HUES64 (cell line): ENCODE measurements around the gene ZNF528. TPM values are rescaled to one million over a fixed set of nuclear protein-coding genes. Genes with fewer than 3 reads are reported as not detected.

Experiments used
- H3K27ac ChIP-seq: 2 replicates; pipeline ENCODE4 v1.7.0; 2013; ENCODE audit warnings: low read depth, low read length, inconsistent platforms
- H3K27me3 ChIP-seq: 2 replicates; pipeline ENCODE4 v1.6.1; 2013; ENCODE audit warnings: mild to moderate bottlenecking, low read length; ENCODE audit not compliant: insufficient read depth
- H3K36me3 ChIP-seq: 2 replicates; pipeline ENCODE4 v1.6.1; 2013; ENCODE audit warnings: mild to moderate bottlenecking, low read length; ENCODE audit not compliant: insufficient read depth
- H3K4me1 ChIP-seq: 2 replicates; pipeline ENCODE4 v1.6.1; 2013; ENCODE audit warnings: mild to moderate bottlenecking, low read length, moderate library complexity; ENCODE audit not compliant: insufficient read depth
- H3K4me3 ChIP-seq: 2 replicates; pipeline ENCODE4 v1.5.1; 2013; ENCODE audit warnings: mild to moderate bottlenecking, low read length, moderate library complexity
- H3K9ac ChIP-seq: 2 replicates; pipeline ENCODE4 v1.6.1; 2013; ENCODE audit warnings: mild to moderate bottlenecking, low read depth, low read length
- H3K9me3 ChIP-seq: 2 replicates; pipeline ENCODE4 v1.6.1; 2013; ENCODE audit warnings: low read depth, low read length; ENCODE audit not compliant: insufficient read depth
- WGBS: fragments of 150-250, 120-280 bp; methylation state at CpG from one replicate; pipeline ENCODE4 v1.1.7; 2013; ENCODE audit warnings: missing lambda C conversion rate; 5-methylcytosine and 5-hydroxymethylcytosine counted together
- polyA plus RNA-seq, 2 experiments: library from polyadenylated mRNA; stranded (reverse); fragments of 50-300 nt; gene quantifications; one replicate each; pipeline ENCODE4 v1.2.3, GENCODE V29; 2013

The ZNF528 gene
- polyA plus RNA-seq (2013, experiment 1 of 2), result 1.1 TPM
- polyA plus RNA-seq (2013, experiment 2 of 2), result 1.1 TPM

- Histone ChIP-seq H3K4me1 (no peaks in the 10 kb centered on the region), H3K27me3 (no peaks in the 10 kb centered on the region), H3K27ac (no peak within 1 kb of the TSS), H3K9me3 (peaks cover 13% of the 10 kb centered on the region; the same call in 1 of the 2 replicates), H3K9ac (peak within 1 kb of the TSS; percentile 83), H3K36me3 (peaks cover 16% of the 10 kb centered on the region), H3K4me3 (peak within 1 kb of the TSS; percentile 70)
- WGBS, result 90% methylated on average over 36 of the region's 36 CpGs
Observed at GRCh38 chr19:52397310-52398080, at the start of gene ZNF528. ZNF528 (plus strand) TSS chr19:52397849; CDS start chr19:52402014, 4,165 bp downstream.

GRCh38 chr19:52351512-52351911, 46.1 kb upstream of the ZNF528 start:
- Histone ChIP-seq H3K4me3 (no peak overlapping the region), H3K27ac (peak overlapping the region; percentile 40; the same call in 1 of the 2 replicates), H3K9ac (peak overlapping the region; percentile 3; the same call in 1 of the 2 replicates), H3K36me3 (peaks cover 55% of the 10 kb centered on the region), H3K4me1 (no peaks in the 10 kb centered on the region), H3K9me3 (no peaks in the 10 kb centered on the region), H3K27me3 (no peaks in the 10 kb centered on the region)
- WGBS, result 90% methylated on average over 9 of the region's 9 CpGs

GRCh38 chr19:52366414-52366824, 31.2 kb upstream of the ZNF528 start:
- Histone ChIP-seq H3K9ac (no peak overlapping the region), H3K36me3 (peaks cover 24% of the 10 kb centered on the region), H3K4me1 (no peaks in the 10 kb centered on the region), H3K27me3 (no peaks in the 10 kb centered on the region), H3K27ac (no peak overlapping the region), H3K9me3 (peaks cover 62% of the 10 kb centered on the region), H3K4me3 (no peak overlapping the region)
- WGBS, result 95% methylated on average over 8 of the region's 8 CpGs

- Histone ChIP-seq H3K9me3 (peaks cover 46% of the 10 kb centered on the region), H3K27me3 (no peaks in the 10 kb centered on the region), H3K4me3 (peak within 1 kb of the TSS; percentile 94), H3K36me3 (peaks cover 34% of the 10 kb centered on the region), H3K27ac (peak within 1 kb of the TSS; percentile 92), H3K9ac (peak within 1 kb of the TSS; percentile 98), H3K4me1 (no peaks in the 10 kb centered on the region)
- WGBS, result 24% methylated on average over 52 of the region's 52 CpGs
Observed at GRCh38 chr19:52369559-52370340, 27.9 kb upstream of the ZNF528 start, which contains the start of gene ZNF880. ZNF880 (plus strand) TSS chr19:52369923; CDS start chr19:52369966, 43 bp downstream.

GRCh38 chr19:52370341-52370710, 27.3 kb upstream of the ZNF528 start:
- H3K36me3 ChIP-seq, result peaks cover 35% of the 10 kb centered on the region
- peak overlapping the region; percentile 94 for H3K4me3 ChIP-seq
- H3K4me1 ChIP-seq, result no peaks in the 10 kb centered on the region
- H3K9ac ChIP-seq, result peak overlapping the region; percentile 98
- peak overlapping the region; percentile 92 for H3K27ac ChIP-seq
- no peaks in the 10 kb centered on the region for H3K27me3 ChIP-seq
- H3K9me3 ChIP-seq, result peaks cover 41% of the 10 kb centered on the region
- 82% methylated on average over 6 of the region's 7 CpGs for WGBS

- H3K9me3 ChIP-seq, result peaks cover 25% of the 10 kb centered on the region; the same call in 1 of the 2 replicates
- H3K36me3 ChIP-seq, result peaks cover 21% of the 10 kb centered on the region; the same call in 1 of the 2 replicates
Observed at GRCh38 chr19:52391135-52391534, 6.5 kb upstream of the ZNF528 start.

GRCh38 chr19:52398081-52398441, 412 bp downstream of the ZNF528 start:
- Histone ChIP-seq H3K9me3 (peaks cover 16% of the 10 kb centered on the region; the same call in 1 of the 2 replicates), H3K4me3 (peak overlapping the region; percentile 70), H3K27me3 (no peaks in the 10 kb centered on the region), H3K4me1 (no peaks in the 10 kb centered on the region), H3K9ac (peak overlapping the region; percentile 83), H3K36me3 (peaks cover 19% of the 10 kb centered on the region), H3K27ac (no peak overlapping the region)
- WGBS, result 90% methylated on average over 14 of the region's 14 CpGs

More at GRCh38 chr19:52391135-52391534, 6.5 kb upstream of the ZNF528 start:
- Histone ChIP-seq H3K4me3 (no peak overlapping the region), H3K27ac (no peak overlapping the region), H3K9ac (no peak overlapping the region), H3K4me1 (no peaks in the 10 kb centered on the region), H3K27me3 (no peaks in the 10 kb centered on the region)
- WGBS, result 70% methylated on average over 1 of the region's 1 CpG

GRCh38 chr19:52410276-52410675, 12.6 kb downstream of the ZNF528 start:
- H3K27me3 ChIP-seq, result no peaks in the 10 kb centered on the region
- H3K36me3 ChIP-seq, result peaks cover 52% of the 10 kb centered on the region
- H3K4me1 ChIP-seq, result no peaks in the 10 kb centered on the region
- no peak overlapping the region for H3K27ac ChIP-seq
- no peak overlapping the region for H3K4me3 ChIP-seq
- WGBS, result 96% methylated on average over 6 of the region's 6 CpGs
- no peak overlapping the region for H3K9ac ChIP-seq
- H3K9me3 ChIP-seq, result peaks cover 47% of the 10 kb centered on the region

- Histone ChIP-seq H3K9ac (no peak overlapping the region), H3K36me3 (peaks cover 11% of the 10 kb centered on the region; the same call in 1 of the 2 replicates), H3K27me3 (no peaks in the 10 kb centered on the region), H3K4me3 (no peak overlapping the region), H3K9me3 (peaks cover 78% of the 10 kb centered on the region), H3K27ac (no peak overlapping the region), H3K4me1 (no peaks in the 10 kb centered on the region)
- 85% methylated on average over 5 of the region's 5 CpGs for WGBS
Observed at GRCh38 chr19:52415711-52416110, 18.1 kb downstream of the ZNF528 start.

- Histone ChIP-seq H3K4me3 (no peak within 1 kb of the TSS), H3K27ac (no peak within 1 kb of the TSS), H3K36me3 (no peaks in the 10 kb centered on the region), H3K4me1 (no peaks in the 10 kb centered on the region), H3K9ac (no peak within 1 kb of the TSS), H3K9me3 (peaks cover 34% of the 10 kb centered on the region), H3K27me3 (no peaks in the 10 kb centered on the region)
- WGBS, result 95% methylated on average over 27 of the region's 27 CpGs
Observed at GRCh38 chr19:52428937-52429336, 31.3 kb downstream of the ZNF528 start, which contains the start of gene ZNF534. ZNF534 (plus strand) TSS chr19:52429148; CDS start chr19:52431475, 2,327 bp downstream.

- Histone ChIP-seq H3K27me3 (no peaks in the 10 kb centered on the region), H3K9ac (no peak overlapping the region), H3K4me1 (no peaks in the 10 kb centered on the region), H3K4me3 (no peak overlapping the region), H3K27ac (no peak overlapping the region), H3K36me3 (no peaks in the 10 kb centered on the region), H3K9me3 (peaks cover 57% of the 10 kb centered on the region)
- WGBS, result 74% methylated on average over 3 of the region's 3 CpGs
Observed at GRCh38 chr19:52442179-52442578, 44.5 kb downstream of the ZNF528 start.
